DMS153 treated with DMSO at 0.1 percent for 48 hours (cell line): ENCODE measurements around the gene FAM167B.

Source experiments
- DNase-seq: peaks from one replicate; lab custom pipeline; 2025; ENCODE audit not compliant: unreplicated experiment; lab: John Stamatoyannopoulos, UW

FAM167B gene

DNA sequence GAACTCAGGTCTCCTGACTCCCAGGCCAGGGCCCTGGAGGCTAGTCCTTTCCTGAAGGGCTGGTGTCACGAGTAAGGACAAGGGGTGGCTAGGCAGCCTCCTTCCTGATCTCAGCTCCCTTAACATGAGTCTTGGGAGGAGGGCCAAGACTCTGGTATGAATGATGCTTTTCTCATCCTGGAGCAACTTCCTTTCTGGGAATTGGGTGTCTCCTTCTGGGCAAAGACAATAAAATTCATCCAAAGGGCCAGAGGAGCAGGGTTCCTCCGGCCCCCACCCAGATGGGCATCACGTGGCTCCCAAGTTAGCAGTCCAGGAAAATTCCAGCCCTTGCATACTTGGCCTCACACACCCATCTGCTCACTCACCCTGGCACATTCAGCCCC, at the start of gene FAM167B:
TSS of gene FAM167B (plus strand) at position 335 of the 386 bp plus-strand sequence. CDS start 200 bp downstream, outside the sequence.
- no peak for DNase-seq

DNA sequence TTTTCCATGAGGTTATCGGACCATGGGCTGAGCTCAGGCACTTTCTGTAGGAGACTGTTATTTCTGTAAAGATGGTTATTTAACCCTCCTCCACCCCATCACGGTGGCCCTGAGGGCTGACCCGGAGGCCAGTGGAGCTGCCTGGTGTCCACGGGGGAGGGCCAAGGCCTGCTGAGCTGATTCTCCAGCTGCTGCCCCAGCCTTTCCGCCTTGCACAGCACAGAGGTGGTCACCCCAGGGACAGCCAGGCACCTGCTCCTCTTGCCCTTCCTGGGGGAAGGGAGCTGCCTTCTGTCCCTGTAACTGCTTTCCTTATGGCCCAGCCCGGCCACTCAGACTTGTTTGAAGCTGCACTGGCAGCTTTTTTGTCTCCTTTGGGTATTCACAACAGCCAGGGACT, 49.2 kb upstream of the FAM167B start:
- no peak for DNase-seq

DNA sequence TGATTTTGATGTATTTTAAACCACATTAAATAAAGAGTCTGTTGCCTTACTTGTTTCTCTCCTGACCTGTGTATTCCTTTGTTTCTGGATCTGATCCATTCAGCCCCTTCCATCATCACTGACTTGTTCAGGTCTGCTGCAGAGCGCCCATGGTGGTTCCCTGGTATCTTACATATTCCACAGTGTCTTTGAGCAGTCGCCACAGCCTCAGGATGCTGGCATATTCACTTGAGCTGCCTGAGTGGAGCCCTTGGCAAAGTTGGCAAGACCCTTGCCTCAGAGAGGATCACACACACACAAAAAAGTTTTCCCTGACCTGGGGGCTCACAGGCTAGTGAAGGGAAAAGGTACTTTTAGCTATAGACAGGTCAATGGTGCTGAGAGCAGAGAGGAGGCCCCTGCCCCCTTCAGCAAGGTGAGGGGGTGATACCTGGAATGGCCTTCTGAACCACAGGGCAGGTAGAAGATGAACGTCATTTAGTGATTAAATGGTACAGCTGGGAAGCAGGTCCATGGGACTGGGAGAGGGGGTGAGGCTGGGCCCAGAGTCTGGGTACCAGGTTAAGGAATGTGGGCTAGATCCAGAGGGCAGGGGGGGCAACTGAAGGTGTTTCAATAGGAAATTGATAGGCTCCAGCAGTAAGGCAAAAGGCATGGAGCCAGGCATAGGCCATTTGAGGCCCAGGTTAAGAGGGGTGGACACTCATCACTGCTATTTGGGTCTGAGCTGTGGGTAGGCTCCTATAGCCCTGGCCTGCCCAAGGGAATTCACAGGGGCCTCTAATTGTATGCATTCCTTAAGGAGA, 48.6 kb upstream of the FAM167B start:
- no peak for DNase-seq

DNA sequence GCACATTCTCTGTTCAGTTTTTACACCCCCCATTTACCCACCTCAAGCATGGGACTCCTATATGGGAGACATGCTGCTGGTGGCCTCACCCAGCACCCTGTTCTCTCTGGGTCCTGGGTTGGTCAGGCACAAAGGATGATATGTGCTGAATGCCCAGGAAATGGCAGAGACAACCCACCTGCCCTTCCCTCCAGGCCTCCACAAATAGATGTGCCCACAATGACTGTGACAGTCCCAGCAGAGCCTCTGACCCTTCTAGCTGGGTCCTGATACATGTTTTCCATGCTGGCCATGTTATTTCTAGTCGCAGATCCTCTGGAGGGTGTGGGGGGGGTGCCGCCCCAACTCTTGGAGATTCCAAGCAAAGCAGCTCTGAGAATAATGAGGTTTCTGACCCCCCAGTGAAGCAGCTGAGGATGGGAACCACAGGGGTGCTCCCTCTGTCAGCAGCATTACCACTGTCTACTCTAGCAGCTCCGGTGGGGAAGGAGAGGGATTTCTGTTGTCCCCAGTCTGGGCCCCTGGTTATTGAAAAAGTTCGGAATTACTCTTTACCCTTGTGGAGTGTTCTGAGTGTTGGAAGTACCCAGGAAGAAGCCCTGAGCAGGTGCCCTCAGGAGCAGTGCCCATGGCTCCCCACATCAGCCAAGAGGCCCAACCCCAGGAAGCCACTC, 47.8 kb upstream of the FAM167B start:
- no peak for DNase-seq

DNA sequence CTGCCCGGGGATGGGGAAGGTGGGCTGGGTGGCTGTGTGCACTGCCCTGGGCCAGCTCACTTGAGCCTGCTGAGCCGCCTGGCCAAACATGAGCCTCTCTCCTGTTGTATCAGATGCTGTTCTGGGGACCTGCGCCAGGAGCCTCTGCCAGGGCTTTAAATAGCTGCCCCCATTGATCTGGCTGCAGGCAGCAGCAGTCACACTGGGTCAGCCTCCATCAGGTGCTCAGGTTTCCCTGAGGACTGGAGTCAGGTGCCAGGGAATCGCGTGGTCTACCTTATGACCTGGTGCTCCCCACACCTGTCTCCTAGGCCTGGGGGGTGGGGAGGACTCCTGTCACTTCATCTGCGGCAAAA, 47.3 kb upstream of the FAM167B start:
- DNase-seq = peak; percentile 51

DNA sequence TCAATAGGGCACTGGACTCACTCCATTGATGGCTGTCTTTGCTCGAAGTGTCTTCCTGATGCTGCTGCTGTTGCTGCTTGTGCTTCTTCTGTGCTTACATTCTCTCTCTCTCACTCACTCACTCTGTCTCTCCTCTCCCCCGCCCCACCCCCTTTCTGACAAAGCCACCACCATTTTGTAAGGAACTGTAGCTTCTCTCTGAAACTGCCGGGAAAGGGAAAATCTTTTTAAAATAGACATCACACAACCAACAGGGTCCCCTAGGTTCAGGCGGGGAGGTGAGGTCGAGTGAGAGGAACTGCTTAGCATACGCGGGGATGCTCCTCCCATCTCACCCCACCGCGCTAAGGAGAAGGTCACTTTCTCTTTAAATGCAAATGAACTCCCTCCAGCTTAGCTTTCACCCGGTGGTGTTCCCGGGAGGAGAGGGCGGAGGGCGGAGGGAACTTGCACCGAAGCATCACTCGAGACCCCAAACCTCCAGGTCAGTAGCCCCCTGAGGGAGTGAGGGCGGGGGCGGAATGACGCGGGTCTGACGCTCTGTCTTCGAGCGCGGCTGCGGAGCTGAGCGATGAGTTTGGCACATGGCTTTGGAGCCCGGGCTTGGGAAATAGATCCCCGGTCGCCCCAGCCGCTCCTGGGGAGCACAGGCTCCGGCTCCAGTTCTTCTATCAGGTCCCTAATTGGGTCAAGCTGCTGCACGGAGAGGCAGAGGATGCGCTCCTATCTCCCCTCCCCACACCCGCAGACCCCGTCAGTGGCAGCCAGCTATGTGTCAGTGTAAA, 46.6 kb upstream of the FAM167B start, which contains the start of gene CCDC28B:
TSS of gene CCDC28B (plus strand) at position 370 of the 785 bp plus-strand sequence. CDS start 1,341 bp downstream, outside the sequence.
- peak; percentile 85 for DNase-seq

DNA sequence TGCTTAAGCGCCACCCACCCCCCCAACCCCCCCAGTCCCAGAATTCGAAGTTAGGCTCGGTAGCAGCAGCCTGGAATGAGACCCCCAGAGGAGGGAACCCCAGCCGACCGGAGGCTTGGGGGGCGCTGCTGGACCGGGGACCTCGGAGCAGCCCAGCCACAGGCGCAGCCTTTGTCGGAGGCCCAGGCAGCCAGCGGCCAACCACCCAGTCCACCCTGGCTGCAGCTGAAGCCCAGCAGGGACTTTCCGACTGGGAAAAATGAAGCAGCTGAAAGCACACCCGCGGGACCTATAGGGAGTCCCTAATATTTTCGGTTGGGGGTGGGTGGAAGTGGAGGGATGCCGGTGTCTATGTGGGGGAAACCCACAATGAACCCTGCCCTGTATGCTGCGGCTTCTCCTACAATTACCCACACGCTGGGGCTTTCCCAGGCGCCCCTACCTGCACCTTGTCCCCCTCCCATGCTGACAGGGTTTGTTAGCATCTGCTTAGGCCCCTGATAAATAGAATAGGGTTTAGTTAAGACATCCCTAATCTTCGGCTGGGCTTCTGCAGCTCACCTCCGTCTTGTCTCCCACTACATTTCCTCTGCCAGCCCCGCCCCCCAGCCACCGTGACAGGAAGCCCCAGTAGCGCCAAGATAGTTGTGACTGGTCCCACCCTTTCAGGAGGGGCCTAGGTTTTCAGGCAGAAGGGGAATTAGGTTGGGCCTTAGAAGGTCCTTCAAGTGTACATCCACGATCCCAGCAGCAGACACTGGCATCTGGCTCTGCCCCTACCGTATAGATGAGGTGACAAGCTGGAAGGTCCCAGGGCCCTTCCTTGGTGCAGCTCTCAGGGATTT, 45.8 kb upstream of the FAM167B start:
- no peak for DNase-seq

DNA sequence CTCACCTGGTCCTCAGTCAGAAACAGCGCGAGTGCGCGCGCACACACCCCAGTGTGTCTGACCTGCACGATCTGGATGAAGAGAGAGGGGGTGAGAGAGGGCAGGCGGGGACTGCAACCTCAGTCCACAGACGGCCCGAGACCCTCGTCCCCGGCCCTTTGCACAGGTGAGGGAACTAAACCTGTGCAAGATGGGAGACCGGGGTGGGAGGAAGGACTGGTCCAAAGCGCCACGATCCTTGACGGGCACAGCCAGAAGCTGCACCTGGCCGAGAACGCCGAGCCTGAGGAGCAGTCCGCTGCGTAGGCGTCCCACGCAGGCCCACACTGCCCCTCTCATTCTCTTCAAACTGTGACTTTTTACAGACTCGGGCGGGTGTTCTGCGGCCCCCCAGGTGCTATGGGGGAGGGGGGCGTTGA, 42.1 kb upstream of the FAM167B start:
- DNase-seq = no peak

DNA sequence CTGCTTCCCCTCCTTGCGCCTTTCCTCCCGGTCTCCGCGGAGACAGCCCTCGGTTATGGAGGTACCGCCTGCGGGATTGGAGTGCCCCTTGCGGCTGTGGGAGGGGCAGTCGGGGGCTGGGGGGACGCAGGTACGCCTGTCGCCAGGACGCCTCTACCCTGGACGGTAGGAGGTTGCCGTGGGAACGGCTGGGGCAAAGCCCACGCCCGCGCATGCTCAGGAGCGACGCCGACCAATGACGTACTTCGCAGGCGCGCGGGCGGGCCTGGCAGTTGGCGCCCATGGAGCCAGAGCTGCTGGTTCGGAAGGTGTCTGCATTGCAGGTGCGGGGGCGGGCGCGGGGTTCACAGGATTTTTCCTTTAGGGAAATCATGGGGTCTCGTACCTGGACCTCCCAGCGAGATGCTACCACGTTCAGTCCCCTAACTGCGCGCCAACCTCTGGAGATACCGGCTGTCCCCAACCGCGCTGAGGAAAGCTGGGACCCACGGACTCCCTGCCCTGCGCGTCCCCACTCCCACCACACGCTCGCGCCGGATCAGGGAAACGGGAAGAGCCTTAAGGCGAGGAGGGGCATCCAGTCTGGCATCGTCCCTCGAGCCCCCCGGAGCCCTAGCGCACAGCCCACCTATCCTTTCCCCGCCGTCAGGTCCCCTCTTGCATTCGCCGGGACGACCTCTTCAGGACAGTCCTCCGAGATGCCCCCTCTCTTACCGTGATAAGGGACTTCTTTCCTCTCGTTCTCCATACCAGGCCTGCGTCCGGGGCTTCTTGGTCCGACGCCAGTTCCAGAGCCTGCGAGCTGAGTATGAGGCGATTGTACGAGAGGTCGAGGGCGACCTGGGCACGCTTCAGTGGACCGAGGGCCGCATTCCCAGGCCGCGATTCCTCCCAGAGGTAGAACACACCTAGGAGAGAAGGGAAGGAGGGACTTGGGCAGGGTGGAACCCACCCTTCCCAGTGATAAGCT, 41.3 kb upstream of the FAM167B start, which contains the start of gene IQCC:
TSS of gene IQCC (plus strand) at position 271 of the 970 bp plus-strand sequence. CDS start at position 282, 11 bp downstream.
- DNase-seq = peak; percentile 99

DNA sequence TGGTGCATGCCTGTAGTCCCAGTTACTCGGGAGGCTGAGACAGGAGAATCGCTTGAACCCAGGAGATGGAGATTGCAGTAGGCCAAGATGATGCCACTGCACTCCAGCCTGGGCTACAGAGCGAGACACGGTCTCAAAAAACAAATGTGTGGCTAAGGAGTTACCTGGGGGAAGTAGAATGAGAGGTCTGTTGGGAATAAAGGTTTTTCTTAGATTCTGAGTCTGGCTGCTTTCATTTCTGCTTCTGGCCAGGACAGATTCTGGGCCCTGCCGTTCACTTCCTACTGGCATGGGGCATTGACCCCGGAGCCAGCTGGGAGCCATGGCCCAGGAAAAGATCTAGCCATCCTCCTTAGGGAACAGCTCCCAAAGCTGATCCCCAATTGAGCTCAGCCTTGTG, 38.6 kb upstream of the FAM167B start:
- no peak for DNase-seq

DNA sequence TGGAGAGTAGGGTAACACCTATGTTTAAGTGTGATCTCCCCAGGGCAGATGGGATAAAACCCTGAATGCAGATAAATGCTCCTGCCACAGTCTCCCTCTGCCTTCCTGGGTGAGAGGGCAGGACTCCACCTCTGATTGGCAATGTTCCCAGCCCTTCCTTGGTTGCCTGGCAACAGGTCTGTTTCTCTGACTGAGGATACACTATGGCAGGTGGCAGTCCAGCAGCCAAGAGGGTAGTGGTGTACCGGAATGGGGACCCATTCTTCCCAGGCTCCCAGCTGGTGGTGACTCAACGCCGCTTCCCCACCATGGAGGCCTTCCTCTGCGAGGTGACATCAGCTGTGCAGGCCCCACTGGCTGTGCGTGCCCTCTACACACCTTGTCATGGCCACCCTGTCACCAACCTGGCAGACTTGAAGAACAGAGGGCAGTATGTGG, 38.1 kb upstream of the FAM167B start, which contains the start of gene DCDC2B:
TSS of gene DCDC2B (plus strand) at position 199 of the 438 bp plus-strand sequence. CDS start at position 204, 5 bp downstream.
- peak; percentile 100 for DNase-seq

DNA sequence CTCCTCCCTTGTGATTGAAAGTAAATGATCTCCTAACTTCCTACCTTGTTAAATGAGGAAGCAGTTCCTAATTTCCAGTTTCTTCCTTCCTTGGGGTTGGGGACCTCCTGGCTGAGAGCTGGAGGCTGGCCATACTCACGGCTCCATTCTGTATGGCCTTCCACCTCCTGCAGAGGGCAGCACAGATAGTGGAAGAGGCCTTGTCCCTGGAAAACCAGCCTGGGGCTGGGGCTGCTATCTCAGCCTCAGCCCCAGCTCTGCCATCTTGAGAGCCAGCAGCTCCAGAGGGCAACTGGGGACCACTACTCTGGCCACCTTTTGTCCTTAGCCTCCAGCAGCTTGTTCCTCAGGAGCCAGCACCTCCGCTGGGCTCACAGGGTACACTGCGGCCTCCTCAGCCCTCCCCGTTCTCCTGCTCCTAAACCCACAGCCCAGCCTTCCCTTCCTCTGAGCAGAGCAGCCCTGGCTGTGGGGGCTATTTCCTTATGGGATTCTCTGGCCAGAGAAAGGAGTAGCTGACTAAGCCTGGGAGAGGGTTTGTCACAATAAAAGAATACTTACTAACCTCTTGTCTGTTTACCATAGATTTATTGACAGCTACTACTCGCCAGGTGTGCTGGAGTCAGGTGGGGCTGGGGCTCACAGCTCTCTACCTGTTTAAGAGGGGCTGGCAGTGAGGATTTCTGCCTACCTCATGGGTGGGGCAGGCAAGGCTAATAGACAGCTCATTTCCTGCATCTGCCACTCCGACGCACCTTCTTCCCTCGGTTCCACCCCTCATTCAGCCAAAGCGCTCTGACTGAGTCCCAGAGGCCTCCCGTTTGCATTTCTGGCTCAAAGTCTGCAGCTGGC, 31.2 kb upstream of the FAM167B start:
- peak; percentile 98 for DNase-seq

DNA sequence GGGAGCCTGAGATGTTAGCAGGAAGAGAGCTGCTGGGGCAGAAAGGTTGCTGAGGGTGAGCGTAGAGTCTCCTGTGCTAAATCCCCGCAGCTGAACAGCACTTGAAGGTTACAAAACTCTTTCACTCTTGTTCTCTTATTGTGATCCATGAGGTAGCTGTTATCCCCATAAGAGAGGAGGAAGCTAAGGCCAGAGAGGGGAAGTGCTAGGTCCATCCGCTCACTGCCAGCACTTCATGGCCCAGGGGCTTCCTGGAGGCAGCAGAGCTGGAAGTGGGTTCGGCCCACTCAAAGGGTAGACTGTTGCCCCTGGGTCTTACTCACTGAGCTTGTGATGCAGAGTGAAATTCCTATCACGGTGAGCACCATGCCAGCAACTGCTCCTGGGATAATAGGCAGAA, 30.5 kb upstream of the FAM167B start:
- DNase-seq = no peak

DNA sequence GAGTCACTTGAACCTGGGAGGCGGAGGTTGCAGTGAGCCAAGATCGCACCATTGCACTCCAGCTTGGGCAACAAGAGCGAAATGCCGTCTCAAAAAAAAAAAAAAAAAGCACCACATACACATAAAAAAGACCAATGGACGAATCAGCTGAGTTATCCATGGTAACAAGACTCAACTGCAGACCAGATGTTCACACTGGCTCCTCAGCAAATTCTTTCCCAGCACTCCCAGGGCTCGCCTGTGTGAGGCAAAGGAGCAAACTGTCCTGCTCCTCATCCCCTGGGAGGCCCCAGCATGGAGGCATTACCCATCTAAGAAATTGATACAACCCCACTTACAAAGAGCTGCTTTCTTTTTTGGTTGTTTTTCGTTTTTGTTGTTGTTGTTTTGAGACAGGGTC, 28.0 kb upstream of the FAM167B start:
- no peak for DNase-seq

DNA sequence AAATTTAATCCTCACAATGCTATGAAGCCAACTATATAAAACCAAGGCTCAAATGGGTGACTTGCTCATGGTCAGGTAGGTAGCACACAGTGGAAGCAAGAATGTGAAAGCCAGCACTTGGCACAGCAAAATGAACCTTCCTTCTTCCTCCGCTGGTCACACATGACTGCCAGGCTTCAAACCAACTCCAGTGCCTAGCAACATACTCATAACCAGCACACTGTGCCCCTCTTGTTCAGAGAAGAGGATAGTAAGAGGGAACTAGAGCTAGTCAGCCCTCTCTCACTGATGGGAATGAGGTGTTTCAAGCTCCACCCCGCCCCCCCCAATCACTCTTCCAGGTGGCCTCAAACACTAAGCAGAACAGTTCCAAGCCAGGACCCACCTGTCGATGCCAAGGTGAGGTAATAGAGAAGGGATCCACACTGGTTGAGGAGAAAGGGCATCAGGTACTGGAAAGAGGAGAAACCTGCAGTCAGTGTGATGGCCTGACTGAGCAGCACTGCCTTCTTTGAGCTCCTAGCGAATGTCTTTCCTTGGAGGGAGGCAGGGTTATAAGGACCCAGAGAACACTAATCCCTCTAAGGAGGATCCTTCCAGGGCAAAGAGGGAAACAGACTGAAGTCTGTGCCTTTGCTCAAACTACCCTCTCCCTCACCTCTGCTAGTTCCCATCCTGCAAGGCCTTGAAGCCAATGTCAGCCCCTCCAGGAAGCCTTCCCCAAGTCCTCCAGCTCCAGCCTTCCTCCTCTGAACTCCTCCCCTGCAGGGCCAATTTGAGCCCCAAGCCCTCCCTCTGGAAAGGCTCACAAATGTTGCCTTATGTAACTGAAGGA, 26.1 kb upstream of the FAM167B start:
- no peak for DNase-seq

DNA sequence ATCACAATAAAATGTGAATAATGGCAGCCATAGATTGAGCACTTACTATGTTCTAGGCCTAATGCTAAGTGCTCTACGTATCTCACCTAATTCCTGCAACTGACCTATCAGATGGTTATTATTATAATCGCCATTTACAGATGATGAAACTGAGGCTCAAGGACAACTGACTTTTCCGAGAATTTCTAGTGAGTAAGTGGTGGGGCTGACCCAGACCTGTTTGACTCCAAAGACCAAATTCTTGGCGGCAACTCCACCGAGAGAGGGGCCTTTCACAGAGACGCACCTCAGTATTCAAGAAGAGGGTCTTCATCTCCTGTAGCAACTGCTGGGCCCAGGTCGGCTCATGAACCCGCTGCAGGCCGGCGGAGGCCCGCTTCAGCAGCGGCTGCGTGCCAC, 25.4 kb upstream of the FAM167B start:
- no peak for DNase-seq

DNA sequence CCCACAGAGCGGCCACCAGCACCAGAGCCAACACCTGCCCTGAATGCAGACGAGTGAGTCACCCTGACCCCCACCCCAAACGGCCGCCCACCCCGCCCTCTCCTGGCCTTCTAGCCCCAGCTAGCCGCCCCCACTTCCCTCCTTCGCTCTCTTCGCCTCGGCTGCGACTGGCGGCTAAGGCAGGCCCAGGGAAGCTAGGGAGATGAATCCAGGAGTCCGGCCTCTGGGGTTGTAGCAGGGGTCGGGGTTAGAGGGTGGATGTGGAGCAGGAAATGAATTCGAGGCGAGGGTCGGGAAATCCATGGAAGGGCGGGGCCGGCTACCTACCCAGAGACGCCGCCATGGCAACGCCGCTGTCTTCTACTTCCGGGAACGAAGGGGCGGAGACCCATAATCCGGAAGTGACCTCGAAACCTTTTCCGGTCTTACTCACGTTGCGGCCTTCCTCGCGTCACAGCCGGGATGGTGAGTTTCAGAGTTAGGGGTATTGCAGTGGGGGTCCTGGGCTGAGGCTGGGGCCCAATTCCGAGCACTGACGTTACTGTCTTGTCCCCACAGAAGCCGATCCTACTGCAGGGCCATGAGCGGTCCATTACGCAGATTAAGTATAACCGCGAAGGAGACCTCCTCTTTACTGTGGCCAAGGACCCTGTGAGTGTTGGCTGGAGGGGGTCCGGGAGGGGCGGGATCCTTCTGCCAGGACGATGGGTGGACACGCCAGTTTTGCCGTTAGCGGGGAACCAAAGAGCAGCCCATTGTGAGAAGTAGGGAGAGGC, 24.9 kb upstream of the FAM167B start, which contains the start of the genes EIF3I and TMEM234:
TSS of gene EIF3I (plus strand) at position 428 of the 776 bp plus-strand sequence. CDS start at position 463, 35 bp downstream.
TSS of gene TMEM234 (minus strand) at position 374 of the 776 bp plus-strand sequence. CDS start at position 343, 31 bp downstream.
- peak; percentile 99 for DNase-seq
